Lower lobe of right lung (tissue), 2 donors: ENCODE data around the gene NAV2. TPM values are rescaled to one million over a fixed set of nuclear protein-coding genes. Genes with fewer than 3 reads are reported as not detected.

Experiments used
- ATAC-seq, 2 donors: fragments of 200-7000 bp; cut with Tn5 transposase; one replicate each; pipeline ENCODE4 v1.9.1; 2020 to 2022; ENCODE audit warnings: mild to moderate bottlenecking in 2 of 2, moderate library complexity in 2 of 2
- DNase-seq: peaks from one replicate; pipeline ENCODE4 v3.0.0-alpha.2; 2020
- H3K27ac ChIP-seq: fragments of 200-600 bp; one replicate; pipeline ENCODE4 v1.8.0; 2022
- H3K27me3 ChIP-seq: fragments of 200-600 bp; one replicate; pipeline ENCODE4 v1.8.0; 2022; ENCODE audit warnings: low read depth
- H3K36me3 ChIP-seq: fragments of 200-600 bp; one replicate; pipeline ENCODE4 v1.8.0; 2022; ENCODE audit warnings: mild to moderate bottlenecking
- H3K4me1 ChIP-seq: fragments of 200-600 bp; one replicate; pipeline ENCODE4 v1.8.0; 2022
- H3K4me3 ChIP-seq: fragments of 200-600 bp; one replicate; pipeline ENCODE4 v1.8.0; 2022; ENCODE audit warnings: mild to moderate bottlenecking
- H3K9me3 ChIP-seq: fragments of 200-600 bp; one replicate; pipeline ENCODE4 v1.8.0; 2022
- intact Hi-C: fragments of 100-400 bp; cut with DNase I; formaldehyde crosslinking; loops from one replicate; pipeline ENCODE4 v1.11.0; 2022
- total RNA-seq: library from RNA; stranded (reverse); fragmentation: NEBNext Ultra II Directional; extraction: Animal tissue kit (Norgen Biotek cat#: 25700); gene quantifications from one replicate; pipeline ENCODE4 v1.2.1, GENCODE V29; 2021
- TF ChIP-seq, protein P1 (sequence below): fragments of 200-600 bp; IDR thresholded peaks from one replicate; pipeline ENCODE4 v1.8.0; 2022; ENCODE audit warnings: antibody characterized with exemption, mild to moderate bottlenecking
- donor health status: DM: no; HTN: yes; CAD: no; lungs with severe emphysema.

NAV2 gene
- total RNA-seq, 1 donor from 2014 or later: 36.9 TPM

DNA sequence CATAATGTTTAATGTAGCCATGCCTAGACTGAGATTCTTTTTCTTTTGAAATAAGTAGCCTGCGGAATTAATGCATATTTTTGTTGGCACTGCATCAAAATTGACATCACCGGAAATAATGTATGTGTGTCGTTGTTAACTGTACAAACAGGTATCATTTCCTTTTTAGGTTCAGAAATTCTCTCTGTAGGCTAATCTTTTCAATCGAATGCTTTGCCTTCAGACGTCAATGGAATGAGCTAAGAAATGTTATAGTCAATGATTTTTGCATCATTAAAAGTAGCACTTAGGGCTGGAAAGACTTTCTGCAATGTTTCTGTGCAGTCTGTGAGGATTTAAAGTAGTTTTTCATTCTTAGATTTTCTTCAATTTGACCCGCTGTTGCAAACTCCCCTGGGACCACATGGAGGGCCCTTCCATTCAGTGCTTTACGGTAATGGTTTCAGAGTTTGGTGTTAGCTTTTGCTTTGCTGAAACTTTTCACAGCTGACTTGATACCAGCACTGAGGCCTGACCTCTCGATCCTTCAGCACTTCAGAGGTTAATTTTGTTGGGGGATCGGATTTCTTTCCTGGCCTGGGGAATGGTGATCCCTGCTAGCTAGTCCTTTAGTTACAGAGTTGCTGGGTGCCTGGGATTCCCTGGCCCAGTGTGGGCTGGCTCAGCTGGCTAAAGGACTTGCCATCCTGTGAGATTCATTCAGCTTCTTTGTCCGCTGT is 309.9 kb downstream of the NAV2 start:
- Histone ChIP-seq H3K9me3 (no peaks in the 10 kb centered on the region), H3K4me1 (no peaks in the 10 kb centered on the region), H3K27me3 (no peaks in the 10 kb centered on the region), H3K27ac (no peak overlapping the region), H3K36me3 (no peaks in the 10 kb centered on the region), H3K4me3 (no peak overlapping the region)
- TF ChIP-seq, protein P1, sequence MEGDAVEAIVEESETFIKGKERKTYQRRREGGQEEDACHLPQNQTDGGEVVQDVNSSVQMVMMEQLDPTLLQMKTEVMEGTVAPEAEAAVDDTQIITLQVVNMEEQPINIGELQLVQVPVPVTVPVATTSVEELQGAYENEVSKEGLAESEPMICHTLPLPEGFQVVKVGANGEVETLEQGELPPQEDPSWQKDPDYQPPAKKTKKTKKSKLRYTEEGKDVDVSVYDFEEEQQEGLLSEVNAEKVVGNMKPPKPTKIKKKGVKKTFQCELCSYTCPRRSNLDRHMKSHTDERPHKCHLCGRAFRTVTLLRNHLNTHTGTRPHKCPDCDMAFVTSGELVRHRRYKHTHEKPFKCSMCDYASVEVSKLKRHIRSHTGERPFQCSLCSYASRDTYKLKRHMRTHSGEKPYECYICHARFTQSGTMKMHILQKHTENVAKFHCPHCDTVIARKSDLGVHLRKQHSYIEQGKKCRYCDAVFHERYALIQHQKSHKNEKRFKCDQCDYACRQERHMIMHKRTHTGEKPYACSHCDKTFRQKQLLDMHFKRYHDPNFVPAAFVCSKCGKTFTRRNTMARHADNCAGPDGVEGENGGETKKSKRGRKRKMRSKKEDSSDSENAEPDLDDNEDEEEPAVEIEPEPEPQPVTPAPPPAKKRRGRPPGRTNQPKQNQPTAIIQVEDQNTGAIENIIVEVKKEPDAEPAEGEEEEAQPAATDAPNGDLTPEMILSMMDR: no peak
- intact Hi-C loops: no loop called here
- no peak for ATAC-seq
- DNase-seq: no peak

DNA sequence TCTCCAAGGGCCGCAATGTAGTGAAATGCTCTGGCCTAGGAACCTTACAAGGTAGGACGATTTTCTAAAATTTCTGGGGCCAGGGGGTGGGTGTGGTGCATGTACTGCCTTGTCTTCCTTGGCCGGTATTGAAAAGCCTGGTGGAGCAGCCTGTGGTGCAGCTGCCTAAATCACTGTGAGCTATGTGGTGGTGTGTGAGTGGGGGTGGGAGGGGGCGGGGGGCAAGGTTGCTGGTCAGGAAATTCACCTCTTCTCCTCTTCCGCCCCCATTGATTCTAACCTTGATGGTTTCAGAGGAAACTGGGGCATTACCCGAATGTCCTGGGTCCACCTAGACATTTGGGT is 310.4 kb downstream of the NAV2 start:
- no peaks in the 10 kb centered on the region for H3K27me3 ChIP-seq
- DNase-seq (no peak), ATAC-seq (no peak)
- intact Hi-C loops: no loop called here
- H3K4me3 ChIP-seq: no peak overlapping the region
- H3K9me3 ChIP-seq: no peaks in the 10 kb centered on the region
- H3K27ac ChIP-seq: no peak overlapping the region
- TF ChIP-seq, protein P1: no peak
- no peaks in the 10 kb centered on the region for H3K4me1 ChIP-seq
- no peaks in the 10 kb centered on the region for H3K36me3 ChIP-seq

DNA sequence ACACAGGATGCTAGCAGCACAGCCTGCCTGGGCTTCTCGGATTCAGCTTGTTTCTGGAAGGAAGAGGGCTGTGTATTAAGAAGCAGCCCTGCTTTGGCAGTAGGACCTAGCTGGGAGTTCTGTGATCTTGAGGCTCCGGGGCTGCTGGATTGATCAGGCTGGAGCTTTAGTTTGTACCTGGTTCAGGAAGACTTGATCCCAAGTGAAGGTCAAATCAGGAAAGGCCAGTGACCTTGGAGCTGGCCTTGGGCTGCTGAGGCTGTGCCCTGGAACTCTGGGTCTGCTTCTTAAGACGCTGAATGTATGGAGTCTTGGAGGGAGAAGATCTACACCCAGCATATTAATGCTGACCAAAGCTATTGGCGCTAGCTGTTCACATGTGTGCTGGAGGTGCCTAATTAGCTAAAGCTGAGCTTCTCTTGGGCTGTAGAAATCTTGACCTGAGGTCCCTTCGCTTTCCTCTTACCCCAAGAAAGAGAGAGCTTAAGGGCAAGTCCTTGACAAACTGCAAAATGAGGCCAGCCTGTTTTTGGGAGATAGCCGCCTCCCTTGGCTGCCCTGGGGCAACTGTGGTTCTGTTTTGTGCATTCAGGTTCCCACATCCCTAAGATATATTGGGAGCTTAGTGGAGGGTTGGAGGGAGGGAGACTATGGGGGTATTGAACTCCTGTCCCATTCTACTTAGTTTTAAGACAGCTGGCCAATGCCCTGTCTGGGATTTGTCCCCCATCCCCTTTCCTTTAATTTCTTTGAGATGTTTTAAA is 311.7 kb downstream of the NAV2 start:
- no peak for DNase-seq
- no peaks in the 10 kb centered on the region for H3K9me3 ChIP-seq
- no peaks in the 10 kb centered on the region for H3K4me1 ChIP-seq
- intact Hi-C loops: no loop called here
- ATAC-seq: no peak
- no peaks in the 10 kb centered on the region for H3K27me3 ChIP-seq
- no peak overlapping the region for H3K4me3 ChIP-seq
- no peaks in the 10 kb centered on the region for H3K36me3 ChIP-seq
- no peak overlapping the region for H3K27ac ChIP-seq
- TF ChIP-seq, protein P1: no peak

DNA sequence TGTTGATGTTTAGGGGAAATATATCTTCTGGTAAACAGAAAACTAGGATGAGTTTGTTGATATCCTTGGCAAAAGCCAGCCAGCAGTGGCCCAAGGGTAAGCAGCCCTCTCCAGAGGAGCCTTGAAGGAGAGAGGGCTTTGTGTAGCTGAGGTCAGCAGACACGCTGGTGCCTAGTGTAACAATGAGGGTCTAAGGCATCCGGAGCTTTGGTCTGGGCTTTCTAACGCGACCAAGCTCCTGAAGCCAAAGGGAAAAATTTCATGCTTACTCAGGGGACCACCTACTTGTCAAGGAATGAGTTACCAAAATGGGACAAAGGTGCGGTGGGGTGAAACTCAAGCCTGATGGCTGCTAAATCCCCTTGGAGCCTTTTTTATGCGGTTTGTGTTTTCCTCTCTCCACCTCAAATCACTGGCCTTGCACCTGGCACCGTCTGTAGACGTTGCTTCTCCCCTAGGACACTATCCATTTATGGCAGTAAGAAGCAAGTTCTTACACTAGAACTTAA is 312.7 kb downstream of the NAV2 start:
- Histone ChIP-seq H3K4me1 (no peaks in the 10 kb centered on the region), H3K27ac (no peak overlapping the region), H3K9me3 (no peaks in the 10 kb centered on the region), H3K36me3 (no peaks in the 10 kb centered on the region), H3K4me3 (no peak overlapping the region), H3K27me3 (no peaks in the 10 kb centered on the region)
- TF ChIP-seq, protein P1: no peak
- no peak for DNase-seq
- intact Hi-C loops: no loop called here
- ATAC-seq: no peak

DNA sequence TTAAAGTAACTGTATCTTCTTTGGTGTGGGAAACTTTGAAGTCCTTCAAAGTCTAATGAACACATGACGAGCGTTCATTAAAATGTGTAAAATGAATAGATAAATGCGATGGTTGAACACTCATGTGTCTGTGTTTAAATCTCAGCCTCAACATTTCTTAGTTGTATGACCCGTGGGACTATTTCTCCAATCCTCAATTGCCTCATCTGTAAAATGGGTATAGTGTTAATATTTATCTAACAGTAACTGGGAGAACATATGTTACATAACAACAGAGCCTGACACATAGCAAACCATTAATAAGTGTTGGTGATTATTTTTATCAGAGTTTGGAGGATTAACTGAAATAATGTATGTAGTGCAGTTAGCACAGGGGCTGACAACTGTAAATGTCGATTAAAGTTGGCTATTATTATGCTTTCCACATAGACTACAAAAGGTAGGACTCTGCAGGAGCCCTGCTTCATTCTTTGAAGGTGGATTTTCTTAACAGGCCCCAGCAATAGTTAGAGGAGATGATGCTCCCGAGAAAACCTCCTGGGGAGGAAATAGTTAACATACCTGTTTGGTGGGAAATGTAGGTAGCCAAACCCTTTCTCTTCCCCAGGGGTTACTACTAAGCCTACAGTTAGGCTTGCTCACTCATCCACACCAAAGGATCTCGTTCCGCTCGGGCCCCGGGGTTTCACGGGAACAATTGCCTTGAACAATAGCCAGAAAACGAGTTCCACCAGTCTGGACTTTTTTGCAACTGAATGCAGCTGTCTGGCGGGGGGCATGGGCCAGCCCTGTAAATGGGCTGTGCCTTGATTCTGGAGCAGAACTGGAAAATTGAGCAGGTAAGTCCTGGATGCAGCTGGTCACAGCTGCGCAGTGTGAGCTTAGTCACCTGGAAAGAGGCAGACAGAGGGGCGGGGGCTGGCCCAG is 314.3 kb downstream of the NAV2 start:
- DNase-seq (no peak), ATAC-seq (peak in 1 of 2 donors; percentile 44)
- Histone ChIP-seq H3K4me3 (no peak overlapping the region), H3K4me1 (no peaks in the 10 kb centered on the region), H3K36me3 (no peaks in the 10 kb centered on the region), H3K27me3 (no peaks in the 10 kb centered on the region), H3K27ac (no peak overlapping the region), H3K9me3 (no peaks in the 10 kb centered on the region)
- TF ChIP-seq, protein P1: no peak
- intact Hi-C loops: no loop called here
